Putamen (tissue), 1 donor: ENCODE data around the gene GRN.
"Not testable (repeated sequence)": the region's sequence is repeated elsewhere in the genome, so short reads cannot be mapped to it uniquely, and the experiment has no call there.

Experiments
- DNase-seq: peaks from one replicate; pipeline ENCODE4 v3.0.0-alpha.2; 2016; ENCODE audit warnings: low spot score

The GRN gene

GRCh38 chr17:44346064-44346844 lies 1.2 kb downstream of the GRN start:
- no peak for DNase-seq

DNA sequence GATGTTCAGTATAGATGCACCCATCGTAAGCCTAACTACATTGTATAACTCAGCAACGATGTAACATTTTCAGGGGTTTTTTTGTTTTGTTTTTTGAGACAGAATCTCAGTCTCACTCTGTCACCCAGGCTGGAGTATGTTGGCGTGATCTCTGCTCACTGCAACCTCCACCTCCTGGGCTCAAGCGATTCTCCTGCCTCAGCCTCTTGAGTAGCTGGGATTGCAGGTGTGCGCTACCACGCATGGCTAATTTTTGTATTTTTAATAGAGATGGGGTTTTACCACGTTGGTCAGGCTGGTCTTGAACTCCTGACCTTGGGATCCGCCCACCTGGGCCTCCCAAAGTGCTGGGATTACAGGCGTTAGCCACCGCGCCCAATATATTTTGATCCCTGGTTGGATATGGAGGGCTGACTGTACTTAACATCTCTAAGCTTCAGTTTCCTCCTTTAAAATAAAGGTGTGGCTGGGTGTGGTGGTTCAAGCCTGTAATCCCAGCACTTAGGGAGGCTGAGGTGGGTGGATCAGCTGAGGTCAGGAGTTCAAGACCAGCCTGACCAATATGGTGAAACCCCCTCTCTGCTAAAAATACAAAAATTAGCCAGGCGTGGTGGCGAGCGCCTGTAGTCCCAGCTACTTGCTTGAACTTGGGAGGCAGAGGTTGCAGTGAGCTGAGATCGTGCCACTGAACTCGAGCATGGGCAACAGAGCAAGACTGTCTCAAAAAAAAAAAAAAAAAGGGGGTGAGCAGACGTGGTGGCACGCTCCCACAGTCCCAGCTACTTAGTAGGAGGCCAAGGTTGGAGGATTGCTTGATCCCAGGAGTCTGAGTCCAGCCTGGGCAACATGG lies 2.3 kb downstream of the GRN start:
- not testable (repeated sequence) for DNase-seq

GRCh38 chr17:44348234-44348987 lies 3.3 kb downstream of the GRN start:
- DNase-seq = peak; percentile 50

DNA sequence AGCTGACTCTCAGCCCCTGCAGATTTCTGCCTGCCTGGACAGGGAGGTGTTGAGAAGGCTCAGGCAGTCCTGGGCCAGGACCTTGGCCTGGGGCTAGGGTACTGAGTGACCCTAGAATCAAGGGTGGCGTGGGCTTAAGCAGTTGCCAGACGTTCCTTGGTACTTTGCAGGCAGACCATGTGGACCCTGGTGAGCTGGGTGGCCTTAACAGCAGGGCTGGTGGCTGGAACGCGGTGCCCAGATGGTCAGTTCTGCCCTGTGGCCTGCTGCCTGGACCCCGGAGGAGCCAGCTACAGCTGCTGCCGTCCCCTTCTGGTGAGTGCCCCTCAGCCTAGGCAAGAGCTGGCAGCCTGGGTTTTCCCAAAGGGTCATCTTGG lies 3.9 kb downstream of the GRN start:
- no peak for DNase-seq

- no peak for DNase-seq
Measured at GRCh38 chr17:44349553-44350070, 4.5 kb downstream of the GRN start.

DNA sequence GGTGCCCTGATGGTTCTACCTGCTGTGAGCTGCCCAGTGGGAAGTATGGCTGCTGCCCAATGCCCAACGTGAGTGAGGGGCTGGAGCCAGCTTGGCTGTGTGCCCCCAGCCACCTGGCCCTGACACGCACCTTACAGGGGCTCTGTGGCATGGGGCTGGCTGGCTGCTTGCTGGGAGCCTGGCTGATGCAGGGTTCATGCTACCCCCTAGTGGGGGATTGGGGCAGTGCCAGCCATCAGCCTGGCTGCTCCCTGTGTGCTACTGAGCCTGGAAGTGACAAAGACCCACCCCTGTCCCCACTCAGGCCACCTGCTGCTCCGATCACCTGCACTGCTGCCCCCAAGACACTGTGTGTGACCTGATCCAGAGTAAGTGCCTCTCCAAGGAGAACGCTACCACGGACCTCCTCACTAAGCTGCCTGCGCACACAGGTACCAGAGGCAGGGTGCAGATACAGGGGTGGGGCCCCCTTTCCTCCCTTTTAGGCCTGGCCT lies 5.7 kb downstream of the GRN start:
- DNase-seq = no peak

DNA sequence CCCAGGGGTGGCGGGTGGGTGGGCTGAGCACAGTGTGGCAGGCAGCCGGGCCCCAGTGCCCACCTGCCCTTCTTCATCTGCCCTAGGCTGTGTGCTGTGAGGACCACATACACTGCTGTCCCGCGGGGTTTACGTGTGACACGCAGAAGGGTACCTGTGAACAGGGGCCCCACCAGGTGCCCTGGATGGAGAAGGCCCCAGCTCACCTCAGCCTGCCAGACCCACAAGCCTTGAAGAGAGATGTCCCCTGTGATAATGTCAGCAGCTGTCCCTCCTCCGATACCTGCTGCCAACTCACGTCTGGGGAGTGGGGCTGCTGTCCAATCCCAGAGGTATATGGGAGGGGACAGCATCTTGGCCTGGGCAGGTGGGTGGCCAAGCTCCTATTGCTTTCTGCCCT lies 6.4 kb downstream of the GRN start:
- no peak for DNase-seq

DNA sequence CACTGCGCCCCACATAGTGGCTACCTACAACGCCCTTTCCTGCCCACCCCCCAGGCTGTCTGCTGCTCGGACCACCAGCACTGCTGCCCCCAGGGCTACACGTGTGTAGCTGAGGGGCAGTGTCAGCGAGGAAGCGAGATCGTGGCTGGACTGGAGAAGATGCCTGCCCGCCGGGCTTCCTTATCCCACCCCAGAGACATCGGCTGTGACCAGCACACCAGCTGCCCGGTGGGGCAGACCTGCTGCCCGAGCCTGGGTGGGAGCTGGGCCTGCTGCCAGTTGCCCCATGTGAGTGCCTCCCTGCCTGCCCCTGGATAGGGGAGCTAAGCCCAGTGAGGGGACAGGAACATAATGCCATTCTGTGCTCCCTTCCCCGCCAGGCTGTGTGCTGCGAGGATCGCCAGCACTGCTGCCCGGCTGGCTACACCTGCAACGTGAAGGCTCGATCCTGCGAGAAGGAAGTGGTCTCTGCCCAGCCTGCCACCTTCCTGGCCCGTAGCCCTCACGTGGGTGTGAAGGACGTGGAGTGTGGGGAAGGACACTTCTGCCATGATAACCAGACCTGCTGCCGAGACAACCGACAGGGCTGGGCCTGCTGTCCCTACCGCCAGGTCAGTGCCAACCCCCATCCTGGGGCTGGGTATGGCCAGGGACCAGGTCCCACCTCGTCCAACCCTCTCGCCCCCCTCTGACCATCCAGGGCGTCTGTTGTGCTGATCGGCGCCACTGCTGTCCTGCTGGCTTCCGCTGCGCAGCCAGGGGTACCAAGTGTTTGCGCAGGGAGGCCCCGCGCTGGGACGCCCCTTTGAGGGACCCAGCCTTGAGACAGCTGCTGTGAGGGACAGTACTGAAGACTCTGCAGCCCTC lies 7.1 kb downstream of the GRN start:
- DNase-seq = no peak

DNA sequence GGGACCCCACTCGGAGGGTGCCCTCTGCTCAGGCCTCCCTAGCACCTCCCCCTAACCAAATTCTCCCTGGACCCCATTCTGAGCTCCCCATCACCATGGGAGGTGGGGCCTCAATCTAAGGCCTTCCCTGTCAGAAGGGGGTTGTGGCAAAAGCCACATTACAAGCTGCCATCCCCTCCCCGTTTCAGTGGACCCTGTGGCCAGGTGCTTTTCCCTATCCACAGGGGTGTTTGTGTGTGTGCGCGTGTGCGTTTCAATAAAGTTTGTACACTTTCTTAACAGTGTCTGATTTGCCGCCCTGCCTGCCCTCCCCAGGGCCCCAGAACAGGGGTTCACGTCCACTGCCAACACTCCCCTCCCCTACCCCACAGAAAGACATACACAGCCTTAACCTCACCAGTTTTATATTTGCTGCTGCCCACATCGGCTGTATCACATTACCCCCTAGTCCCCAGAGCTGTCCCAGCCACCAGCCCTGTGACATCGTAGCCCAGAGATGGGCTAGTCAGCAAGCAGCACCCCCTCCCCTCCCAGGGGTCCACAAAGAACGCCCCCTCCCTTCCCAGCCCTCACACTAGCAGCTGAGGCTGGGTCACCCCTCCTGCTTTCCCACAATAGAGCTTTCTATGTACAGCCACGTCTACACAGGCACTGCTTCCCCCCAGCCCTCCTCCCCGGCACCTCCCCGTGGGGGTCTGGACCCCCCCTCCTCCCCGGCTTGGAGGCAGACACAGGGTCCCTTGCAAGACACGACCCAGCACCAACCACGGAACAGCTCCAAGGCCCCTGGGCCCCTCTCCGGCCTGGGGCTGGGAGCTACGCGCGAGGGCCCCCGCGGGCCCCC lies 7.9 kb downstream of the GRN start:
- DNase-seq = no peak

DNA sequence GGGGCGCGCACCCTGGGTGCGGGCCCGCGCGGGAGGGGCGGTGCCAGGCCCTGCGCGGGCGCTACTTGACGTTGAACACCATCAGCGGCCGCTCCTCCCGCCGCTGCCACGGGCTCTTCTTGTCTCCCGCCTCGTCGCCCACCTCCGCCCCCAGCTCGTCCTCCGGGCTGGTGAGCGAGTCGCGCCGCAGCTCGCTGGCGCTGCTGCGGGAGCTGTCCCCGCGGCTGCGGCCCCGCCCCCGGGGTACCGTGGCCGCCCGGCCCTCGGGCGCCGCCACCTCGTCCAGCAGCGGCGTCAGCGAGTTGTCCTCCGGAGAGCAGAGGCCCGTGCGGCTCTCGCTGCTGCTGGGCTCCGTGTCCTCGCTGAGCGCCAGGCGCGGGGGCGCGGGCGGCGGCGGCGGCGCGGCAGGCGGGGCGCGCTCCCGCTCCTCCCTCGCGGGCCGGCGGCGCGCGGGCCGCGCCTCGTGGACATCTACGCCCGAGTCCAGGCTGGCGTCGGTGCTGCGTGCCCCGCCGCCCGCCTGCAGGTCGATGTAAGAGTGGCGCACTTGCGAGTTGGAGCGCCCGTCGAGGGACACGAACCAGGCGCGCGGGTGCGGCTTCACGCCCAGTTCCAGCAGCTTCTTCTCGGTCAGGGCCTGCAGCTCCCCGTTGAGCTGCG lies 8.7 kb downstream of the GRN start:
- no peak for DNase-seq

- no peak for DNase-seq
Measured at GRCh38 chr17:44354582-44355561, 9.8 kb downstream of the GRN start.

GRCh38 chr17:44355642-44356099 lies 10.6 kb downstream of the GRN start:
- no peak for DNase-seq

- DNase-seq = no peak
Measured at GRCh38 chr17:44356241-44356640, 11.1 kb downstream of the GRN start.

DNA sequence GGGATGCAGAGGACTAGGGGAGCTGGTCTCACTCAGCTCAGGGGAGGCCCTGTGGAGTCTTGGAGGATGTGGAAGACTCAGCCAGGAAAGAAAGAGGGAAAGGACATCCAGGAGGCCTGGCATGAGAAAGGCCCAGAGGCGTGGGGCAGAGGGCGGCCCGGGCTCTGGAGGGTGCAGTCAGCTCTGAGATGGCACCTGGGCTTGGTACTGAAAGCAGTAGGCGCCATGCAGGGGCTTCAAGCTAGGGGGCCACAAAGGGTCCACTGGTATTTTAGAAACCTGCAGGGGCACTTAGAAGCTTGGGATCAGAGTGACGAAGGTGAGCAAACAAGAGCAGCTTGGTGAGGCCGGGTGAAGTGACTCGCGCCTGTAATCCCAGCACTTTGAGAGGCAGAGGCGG lies 13.0 kb downstream of the GRN start:
- DNase-seq = no peak

DNA sequence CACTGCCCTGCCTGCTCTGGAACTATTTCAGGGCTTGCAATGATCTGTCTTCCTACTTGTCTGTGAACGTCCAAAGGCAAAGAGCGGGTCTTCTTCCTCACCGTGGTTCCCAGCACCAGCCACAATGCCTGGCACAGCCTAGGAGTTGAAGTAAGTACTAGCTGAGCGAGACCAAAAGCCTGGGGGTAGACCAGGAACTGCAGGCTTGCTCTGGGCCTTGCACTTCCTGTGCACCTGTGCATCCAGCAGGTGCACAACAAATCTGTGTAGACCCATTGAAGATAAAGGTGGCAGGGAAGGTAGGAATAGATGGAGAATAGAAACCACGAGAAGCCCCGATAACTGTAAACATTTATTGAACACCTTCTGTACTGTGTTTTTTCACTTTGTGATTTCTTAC lies 13.9 kb downstream of the GRN start:
- no peak for DNase-seq

DNA sequence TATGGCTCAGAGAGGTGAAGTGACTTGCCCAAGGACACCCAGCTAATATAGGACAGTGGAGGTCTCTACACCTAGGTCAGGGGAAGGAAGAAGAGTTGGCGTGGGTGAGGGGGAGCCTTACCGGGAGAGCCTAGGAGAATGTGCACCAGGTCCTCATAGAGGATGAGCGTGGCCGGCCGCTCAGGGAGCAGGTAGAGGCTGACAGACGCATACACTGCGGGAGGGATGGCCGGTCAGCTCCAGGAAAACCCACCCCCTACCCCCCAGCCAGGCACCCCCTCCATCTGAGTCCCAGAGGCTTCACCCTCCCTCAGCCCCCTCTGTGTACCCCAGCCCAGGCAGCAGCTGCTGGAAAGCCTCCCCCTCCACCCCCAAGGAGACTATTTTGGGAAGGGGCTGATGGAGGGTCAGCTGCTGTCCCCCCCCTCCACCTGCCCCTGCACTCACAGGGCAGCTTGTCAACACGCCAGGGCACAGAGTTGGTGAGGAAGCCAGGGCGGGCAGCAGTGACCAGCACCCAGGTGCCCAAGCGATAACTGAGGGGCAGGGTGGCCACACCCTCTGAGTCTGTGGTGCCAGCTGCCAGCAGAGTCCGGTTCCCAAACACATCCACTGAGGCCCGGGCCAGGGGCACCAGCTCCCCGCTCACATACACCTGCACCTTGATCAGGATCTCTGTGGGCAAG lies 14.5 kb downstream of the GRN start:
- DNase-seq = no peak

- peak; percentile 59 for DNase-seq
Measured at GRCh38 chr17:44360144-44360533, 15.0 kb downstream of the GRN start.

DNA sequence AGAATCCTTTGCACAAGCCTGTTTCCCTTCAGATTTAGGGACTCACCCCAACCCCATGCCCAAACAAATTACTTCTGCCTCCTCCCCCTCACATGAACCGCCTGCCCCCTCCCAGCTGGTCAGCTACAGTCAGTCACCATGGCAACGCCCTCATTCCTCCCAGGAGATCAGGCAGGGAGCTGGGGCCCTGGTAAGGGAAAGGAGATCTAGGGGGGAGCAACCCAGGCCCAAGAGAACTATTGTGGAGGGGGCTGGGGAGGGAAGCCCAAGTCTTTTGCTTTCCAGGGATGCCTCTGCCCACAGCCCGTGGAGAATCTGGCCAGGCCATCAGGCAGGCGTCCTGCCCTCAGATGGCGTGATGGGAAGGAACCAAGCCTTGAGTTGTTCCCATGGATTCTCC lies 15.7 kb downstream of the GRN start:
- DNase-seq = no peak
